GM19468 (cell line): ENCODE measurements around the gene DUSP5.
A peak's percentile ranks its signal among the peaks of the same experiment; 100 is the strongest.

ENCODE experiments used
- ATAC-seq: cut with Tn5 transposase; IDR thresholded peaks from one replicate; pipeline ENCODE4 v1.9.1; 2021; ENCODE audit warnings: mild to moderate bottlenecking, moderate library complexity, moderate number of reproducible peaks; ENCODE audit not compliant: unreplicated experiment; ENCODE audit errors: extremely low read depth

The DUSP5 gene

GRCh38 chr10:110534571-110534970, 36.9 kb downstream of the DUSP5 start:
- ATAC-seq = no peak

GRCh38 chr10:110535958-110536891, 38.5 kb downstream of the DUSP5 start:
- peak; percentile 62 for ATAC-seq

- no peak for ATAC-seq
These were observed 41.4 kb downstream of the DUSP5 start for GRCh38 chr10:110539091-110539490.

GRCh38 chr10:110540031-110540430, 42.3 kb downstream of the DUSP5 start:
- no peak for ATAC-seq

GRCh38 chr10:110544958-110545537, 47.3 kb downstream of the DUSP5 start:
- ATAC-seq = no peak

GRCh38 chr10:110546077-110546476, 48.4 kb downstream of the DUSP5 start:
- no peak for ATAC-seq

GRCh38 chr10:110546499-110547110, 48.9 kb downstream of the DUSP5 start:
- no peak for ATAC-seq

GRCh38 chr10:110547139-110547761, 49.5 kb downstream of the DUSP5 start:
- ATAC-seq = no peak

GRCh38 chr10:110548002-110548401, 50.3 kb downstream of the DUSP5 start:
- ATAC-seq = no peak

- ATAC-seq = no peak
These were observed 51.5 kb downstream of the DUSP5 start for GRCh38 chr10:110549211-110549610.

- no peak for ATAC-seq
These were observed 56.2 kb downstream of the DUSP5 start for GRCh38 chr10:110553905-110554304.

- ATAC-seq = no peak
These were observed 58.6 kb downstream of the DUSP5 start for GRCh38 chr10:110556296-110556695.

- peak; percentile 58 for ATAC-seq
These were observed 59.4 kb downstream of the DUSP5 start for GRCh38 chr10:110556969-110557601.

GRCh38 chr10:110558041-110558440, 60.3 kb downstream of the DUSP5 start:
- no peak for ATAC-seq

- no peak for ATAC-seq
These were observed 62.3 kb downstream of the DUSP5 start for GRCh38 chr10:110560012-110560411.
